GM19463 (cell line): ENCODE measurements around the gene PRPF4.
"Not testable (repeated sequence)": the region's sequence is repeated elsewhere in the genome, so short reads cannot be mapped to it uniquely, and the experiment has no call there.

Source experiments
- ATAC-seq: cut with Tn5 transposase; IDR thresholded peaks from one replicate; pipeline ENCODE4 v1.9.1; 2021; ENCODE audit warnings: mild to moderate bottlenecking, moderate library complexity; ENCODE audit not compliant: unreplicated experiment

PRPF4 gene

GRCh38 chr9:113267911-113268566, 7.4 kb upstream of the PRPF4 start:
- ATAC-seq: no peak

GRCh38 chr9:113269355-113269754, 6.1 kb upstream of the PRPF4 start:
- ATAC-seq: no peak

GRCh38 chr9:113269871-113270270, 5.6 kb upstream of the PRPF4 start:
- no peak for ATAC-seq

GRCh38 chr9:113274474-113275156, 843 bp upstream of the PRPF4 start:
- no peak for ATAC-seq

- ATAC-seq: no peak
These were observed 3.4 kb downstream of the PRPF4 start for GRCh38 chr9:113278840-113279239.

- ATAC-seq: no peak
These were observed 5.9 kb downstream of the PRPF4 start for GRCh38 chr9:113281356-113281755.

GRCh38 chr9:113289091-113289490, 13.6 kb downstream of the PRPF4 start:
- no peak for ATAC-seq

- no peak for ATAC-seq
These were observed 14.7 kb downstream of the PRPF4 start for GRCh38 chr9:113290052-113290607.

GRCh38 chr9:113293285-113293878, 17.9 kb downstream of the PRPF4 start:
- no peak for ATAC-seq

GRCh38 chr9:113296247-113296646, 20.8 kb downstream of the PRPF4 start:
- ATAC-seq: not testable (repeated sequence)

GRCh38 chr9:113296796-113297558, 21.5 kb downstream of the PRPF4 start:
- no peak for ATAC-seq

- ATAC-seq: no peak
These were observed 22.9 kb downstream of the PRPF4 start for GRCh38 chr9:113298311-113298710.

GRCh38 chr9:113298924-113299770, 23.7 kb downstream of the PRPF4 start:
- ATAC-seq: no peak

- no peak for ATAC-seq
These were observed 24.4 kb downstream of the PRPF4 start for GRCh38 chr9:113299800-113300292.

GRCh38 chr9:113301548-113301947, 26.1 kb downstream of the PRPF4 start:
- no peak for ATAC-seq

GRCh38 chr9:113302792-113303418, 27.4 kb downstream of the PRPF4 start, which contains the start of gene RNF183:
TSS of gene RNF183 (minus strand) at chr9:113303376. CDS start at chr9:113298184, 5,192 bp downstream.
- no peak for ATAC-seq

- ATAC-seq: no peak
These were observed 31.1 kb downstream of the PRPF4 start for GRCh38 chr9:113306566-113306965.

GRCh38 chr9:113307396-113307975, 32.0 kb downstream of the PRPF4 start:
- ATAC-seq: no peak

GRCh38 chr9:113309204-113309813, 33.9 kb downstream of the PRPF4 start:
- no peak for ATAC-seq
